Measurements from ENCODE around the gene TESMIN.

TESMIN gene

GRCh38 chr11:68761801-68762200 is 10.5 kb upstream of the TESMIN start:
- no peak for DNase-seq (ENCODE audit: low read depth in 2 of 2)

GRCh38 chr11:68759991-68760390 is 8.7 kb upstream of the TESMIN start:
- no peak for DNase-seq (ENCODE audit: low read depth in 2 of 2)

- no peak for DNase-seq (ENCODE audit: low read depth in 2 of 2)
Observed at GRCh38 chr11:68757711-68758110, 6.4 kb upstream of the TESMIN start.

- DNase-seq (ENCODE audit: low read depth in 2 of 2) = no peak
Observed at GRCh38 chr11:68756171-68756766, 4.9 kb upstream of the TESMIN start.

GRCh38 chr11:68753300-68753699 is 2.0 kb upstream of the TESMIN start:
- DNase-seq (ENCODE audit: low read depth in 2 of 2) = no peak

- DNase-seq (ENCODE audit: low read depth in 2 of 2) = no peak
Observed at GRCh38 chr11:68751004-68751325, 355 bp downstream of the TESMIN start.

GRCh38 chr11:68750195-68751003 is 921 bp downstream of the TESMIN start:
- peak in 1 of 2 donors; percentile 12 for DNase-seq (ENCODE audit: low read depth in 2 of 2)

- no peak for DNase-seq (ENCODE audit: low read depth in 2 of 2)
Observed at GRCh38 chr11:68749229-68750123, 1.8 kb downstream of the TESMIN start.

GRCh38 chr11:68748061-68748460 is 3.3 kb downstream of the TESMIN start:
- DNase-seq (ENCODE audit: low read depth in 2 of 2) = no peak

- DNase-seq (ENCODE audit: low read depth in 2 of 2) = no peak
Observed at GRCh38 chr11:68743539-68743938, 7.8 kb downstream of the TESMIN start.

GRCh38 chr11:68741463-68741862 is 9.9 kb downstream of the TESMIN start:
- DNase-seq (ENCODE audit: low read depth in 2 of 2) = no peak

GRCh38 chr11:68735646-68736045 is 15.7 kb downstream of the TESMIN start:
- DNase-seq (ENCODE audit: low read depth in 2 of 2) = no peak

GRCh38 chr11:68735125-68735524 is 16.2 kb downstream of the TESMIN start:
- DNase-seq (ENCODE audit: low read depth in 2 of 2) = no peak

- no peak for DNase-seq (ENCODE audit: low read depth in 2 of 2)
Observed at GRCh38 chr11:68734111-68734510, 17.2 kb downstream of the TESMIN start.

- DNase-seq (ENCODE audit: low read depth in 2 of 2) = no peak
Observed at GRCh38 chr11:68727783-68728182, 23.5 kb downstream of the TESMIN start.

GRCh38 chr11:68724293-68724692 is 27.0 kb downstream of the TESMIN start:
- no peak for DNase-seq (ENCODE audit: low read depth in 2 of 2)

GRCh38 chr11:68722143-68722542 is 29.2 kb downstream of the TESMIN start:
- no peak for DNase-seq (ENCODE audit: low read depth in 2 of 2)

GRCh38 chr11:68721075-68721474 is 30.2 kb downstream of the TESMIN start:
- DNase-seq (ENCODE audit: low read depth in 2 of 2) = no peak

- DNase-seq (ENCODE audit: low read depth in 2 of 2) = no peak
Observed at GRCh38 chr11:68715456-68716122, 35.7 kb downstream of the TESMIN start.

GRCh38 chr11:68714060-68714856 is 37.1 kb downstream of the TESMIN start:
- no peak for DNase-seq (ENCODE audit: low read depth in 2 of 2)

GRCh38 chr11:68711114-68711513 is 40.2 kb downstream of the TESMIN start:
- no peak for DNase-seq (ENCODE audit: low read depth in 2 of 2)
